SH-SY5Y (cell line): Measurements from ENCODE around the gene PCED1B.

Source experiments
- GATA2 ChIP-seq: IDR thresholded peaks from 2 replicates; pipeline ENCODE4 v1.6.1; 2011; ENCODE audit warnings: mild to moderate bottlenecking, low read depth, low read length
- GATA3 ChIP-seq: IDR thresholded peaks from 2 replicates; pipeline ENCODE4 v1.6.1; 2011; ENCODE audit warnings: low read depth, mild to moderate bottlenecking, low read length, moderate library complexity

Gene PCED1B

DNA sequence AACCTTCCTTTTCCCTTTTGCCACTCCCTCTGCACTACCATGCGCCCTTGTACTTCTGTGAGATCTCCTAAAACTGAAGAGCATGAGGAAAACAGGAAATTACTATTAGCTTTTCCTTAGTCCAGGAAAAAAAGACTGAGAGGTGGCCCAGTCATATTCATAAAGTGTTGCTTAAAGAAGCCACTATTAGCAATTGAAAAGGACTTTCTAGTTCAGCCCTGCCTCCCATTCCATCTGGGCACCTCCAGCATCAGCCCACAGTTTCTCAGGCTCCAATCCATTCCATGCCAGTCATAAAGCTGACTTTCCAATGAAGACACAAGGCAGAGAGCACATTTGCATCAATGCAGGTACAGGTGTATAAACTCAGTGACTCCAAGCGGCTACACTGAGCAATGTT is 20.2 kb downstream of the PCED1B start:
- no peak for TF ChIP-seq GATA2
- no peak for TF ChIP-seq GATA3

DNA sequence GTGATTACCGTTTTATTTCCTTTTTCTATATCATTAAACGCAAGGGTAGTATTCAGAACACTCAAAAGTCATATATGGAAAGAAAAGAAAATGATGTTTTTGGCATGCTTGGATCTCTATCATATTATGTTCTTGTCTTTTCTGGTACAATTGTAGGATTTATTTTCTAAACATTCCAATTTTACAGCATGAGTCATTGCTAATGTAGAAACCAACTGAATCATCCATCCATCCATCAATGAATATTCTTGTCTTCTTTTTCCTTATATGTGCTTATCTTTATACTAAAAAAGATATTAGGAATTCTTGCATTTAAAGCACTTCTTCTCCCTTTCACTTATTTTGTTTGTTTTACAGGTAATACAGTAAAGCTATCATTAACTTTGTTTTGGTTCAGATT is 20.7 kb downstream of the PCED1B start:
- no peak for TF ChIP-seq GATA2
- TF ChIP-seq GATA3: no peak

DNA sequence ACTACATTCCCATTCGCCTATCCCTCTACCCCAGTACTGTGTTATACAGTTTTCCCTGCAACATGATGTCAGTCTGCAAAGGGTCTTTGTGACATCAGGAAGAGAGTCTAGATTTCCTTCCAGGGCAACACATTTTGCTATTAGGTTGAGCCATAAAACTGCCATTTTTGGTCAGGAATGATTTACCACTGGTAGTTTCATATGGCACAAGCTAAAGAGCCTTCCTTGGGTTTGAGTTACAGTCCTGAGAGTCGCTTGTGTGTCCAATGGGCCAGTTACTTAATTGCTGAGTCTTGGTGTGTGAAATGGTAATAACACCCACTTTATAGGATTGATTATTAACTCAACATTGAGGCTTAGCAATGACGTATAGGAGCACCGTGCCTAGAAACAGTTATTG is 23.0 kb downstream of the PCED1B start:
- TF ChIP-seq GATA3: no peak
- TF ChIP-seq GATA2: no peak

DNA sequence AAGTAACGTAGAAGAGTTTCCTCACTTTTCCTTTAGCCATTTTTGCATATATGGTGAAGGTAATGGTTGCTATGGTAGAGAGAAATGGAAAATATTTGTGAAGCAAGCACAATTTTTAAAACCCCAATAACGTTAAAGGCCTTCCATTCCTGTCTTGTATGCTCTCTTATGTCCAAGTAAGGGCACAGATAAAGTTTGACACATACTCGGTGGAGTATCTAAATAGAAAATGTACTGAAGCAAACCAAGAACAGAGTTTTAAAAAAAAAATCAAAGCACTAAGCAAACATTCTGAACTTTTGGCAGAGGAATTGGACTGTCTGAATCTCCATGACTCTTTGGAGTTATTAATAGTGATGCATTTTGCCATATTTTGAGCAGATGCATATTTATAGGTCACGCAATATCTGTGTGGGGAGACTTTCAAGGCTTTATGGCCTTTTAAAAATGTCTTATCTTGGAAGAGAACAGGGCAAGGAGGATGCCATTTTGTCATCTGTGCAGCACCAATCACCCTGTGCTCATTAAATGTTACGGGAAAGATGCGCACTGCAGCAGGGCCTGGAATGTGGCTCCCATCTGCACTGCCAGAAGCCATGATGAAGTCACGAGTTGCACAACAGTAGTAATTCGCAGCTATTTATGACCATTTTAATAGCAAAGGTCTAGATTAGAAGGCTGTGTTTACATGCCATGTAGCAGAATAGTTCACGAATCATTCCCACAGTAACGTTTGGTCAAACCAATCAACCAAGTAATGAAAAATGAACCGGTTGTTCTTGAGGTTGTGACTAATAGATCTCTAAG is 23.6 kb downstream of the PCED1B start:
- TF ChIP-seq GATA3: no peak

DNA sequence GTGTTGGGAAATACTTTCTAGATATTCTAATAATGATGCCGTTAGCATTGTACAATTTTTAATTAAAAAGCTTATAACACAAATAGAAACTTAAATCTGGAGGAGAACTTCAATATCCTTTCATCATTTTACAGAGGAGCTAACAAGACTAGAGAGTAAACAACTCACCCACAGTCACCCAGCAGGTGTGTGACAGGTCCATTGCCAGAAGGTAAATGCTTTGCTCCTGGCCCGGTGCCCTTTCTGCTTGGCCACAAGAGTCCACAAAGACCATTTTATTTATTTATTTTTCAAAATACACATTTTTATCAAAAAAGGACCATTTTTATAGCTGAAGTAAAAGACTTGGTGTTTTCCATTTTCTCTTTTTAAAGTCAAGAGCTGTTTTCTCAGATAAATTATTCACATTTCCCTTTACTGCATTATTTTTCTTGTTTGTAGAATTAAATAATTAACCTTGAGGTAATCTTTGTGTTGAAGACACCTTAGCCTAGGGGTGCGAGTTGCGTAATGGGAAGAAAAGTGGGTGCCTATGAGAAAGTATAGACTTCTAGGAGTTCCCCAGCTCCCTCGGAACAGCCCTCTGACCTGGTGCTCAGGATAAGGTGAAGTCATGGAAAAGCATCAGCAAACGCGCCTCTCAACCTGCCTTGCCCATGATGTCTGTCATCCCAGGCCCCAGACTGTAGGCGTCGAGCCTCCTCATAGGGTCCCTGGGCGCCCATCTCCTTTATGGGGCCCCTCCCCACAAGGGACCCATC is 26.7 kb downstream of the PCED1B start:
- TF ChIP-seq GATA3: no peak
- TF ChIP-seq GATA2: no peak

DNA sequence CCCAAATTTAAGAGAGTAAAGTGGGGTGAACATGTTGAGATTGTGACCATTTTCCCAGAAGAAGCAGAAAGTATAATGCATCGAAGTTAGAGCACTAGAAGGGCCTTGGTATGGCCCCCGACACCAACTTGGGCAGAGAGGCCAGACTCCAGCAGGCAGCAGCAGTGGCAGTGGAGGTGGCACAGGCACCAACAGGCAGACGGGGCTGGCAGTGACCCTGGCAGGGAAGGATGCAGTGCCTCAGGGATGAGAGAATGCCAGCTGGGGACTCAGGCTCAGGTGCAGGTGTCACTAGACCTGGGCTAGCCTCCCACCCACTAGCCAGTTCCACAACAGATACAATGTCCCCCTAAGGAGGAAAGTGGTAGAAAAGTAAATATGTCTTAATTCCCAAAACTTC is 28.0 kb downstream of the PCED1B start:
- no peak for TF ChIP-seq GATA2
- no peak for TF ChIP-seq GATA3

DNA sequence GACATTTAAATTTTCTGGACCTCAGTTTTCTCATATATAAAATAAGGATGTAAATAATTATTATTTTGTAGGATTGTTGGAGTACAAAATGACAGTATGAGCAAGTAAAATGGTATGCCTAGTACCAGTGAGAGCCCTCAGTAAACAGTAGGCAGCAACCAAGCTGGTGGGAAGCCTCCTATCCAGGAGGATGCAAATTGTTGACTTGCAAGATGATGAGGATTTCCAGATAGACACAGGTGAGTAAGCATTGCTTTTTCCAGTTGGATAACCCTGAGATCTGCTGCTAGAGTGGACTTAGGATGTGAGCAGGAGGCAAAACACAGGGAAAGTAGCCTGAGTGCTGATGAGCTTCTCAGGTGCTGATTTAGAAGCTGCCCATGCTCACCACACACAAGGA is 28.5 kb downstream of the PCED1B start:
- TF ChIP-seq GATA2: no peak
- no peak for TF ChIP-seq GATA3

DNA sequence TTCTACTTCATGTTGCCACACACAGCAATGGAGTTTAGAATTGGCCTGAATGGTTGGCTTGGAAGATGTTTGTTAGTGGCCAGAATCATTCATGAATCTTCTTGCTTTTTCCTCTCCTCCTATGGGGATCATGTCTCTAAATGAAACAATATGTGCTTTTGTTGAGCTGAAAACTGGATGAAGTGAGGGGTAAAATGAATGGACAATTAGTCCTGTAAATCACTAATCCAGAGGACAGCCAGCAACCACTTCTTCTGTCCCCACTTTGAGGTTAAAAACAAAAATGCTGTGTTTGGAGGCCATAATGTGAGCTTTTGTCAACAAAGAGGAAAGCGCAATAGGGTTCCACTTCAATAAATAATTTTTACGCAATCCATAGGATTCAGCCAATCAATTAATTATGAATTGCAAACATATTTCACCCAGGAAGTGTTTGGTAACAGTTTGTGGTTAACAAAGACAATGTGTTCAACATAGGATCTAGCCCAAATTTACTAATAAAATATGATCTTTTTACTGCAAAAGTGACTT is 30.7 kb downstream of the PCED1B start:
- no peak for TF ChIP-seq GATA3
- no peak for TF ChIP-seq GATA2

DNA sequence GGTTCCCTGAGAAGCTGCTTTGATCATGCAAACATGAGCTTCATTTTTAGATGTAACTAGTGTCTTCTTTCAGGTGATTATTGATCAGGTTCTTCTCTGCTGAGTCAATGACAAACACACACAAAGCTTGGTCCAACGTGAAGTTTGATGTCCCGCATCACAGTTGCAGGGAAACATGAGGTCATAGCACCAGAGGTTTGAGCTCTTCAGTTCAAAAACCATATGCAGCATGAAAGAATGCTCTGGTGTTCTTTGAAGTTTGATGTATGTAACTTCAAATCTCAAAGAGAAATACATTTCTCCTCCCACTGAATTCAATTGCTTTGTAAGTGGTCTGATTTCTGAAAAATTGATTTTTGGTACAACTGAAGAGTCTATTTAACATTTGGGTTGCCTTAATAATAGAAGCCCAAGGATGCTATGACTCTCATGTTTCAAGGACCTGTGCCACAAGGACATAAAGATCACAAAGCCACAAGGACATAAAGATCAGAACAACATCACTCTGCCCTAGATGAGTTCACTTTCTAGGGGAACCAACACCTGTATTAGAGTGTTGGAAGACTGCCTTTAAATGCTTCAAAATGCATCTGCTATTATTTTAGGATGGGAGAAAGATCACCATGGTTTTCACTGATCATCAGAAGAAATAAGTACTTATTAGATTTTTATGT is 31.4 kb downstream of the PCED1B start:
- TF ChIP-seq GATA2: no peak
- TF ChIP-seq GATA3: no peak

DNA sequence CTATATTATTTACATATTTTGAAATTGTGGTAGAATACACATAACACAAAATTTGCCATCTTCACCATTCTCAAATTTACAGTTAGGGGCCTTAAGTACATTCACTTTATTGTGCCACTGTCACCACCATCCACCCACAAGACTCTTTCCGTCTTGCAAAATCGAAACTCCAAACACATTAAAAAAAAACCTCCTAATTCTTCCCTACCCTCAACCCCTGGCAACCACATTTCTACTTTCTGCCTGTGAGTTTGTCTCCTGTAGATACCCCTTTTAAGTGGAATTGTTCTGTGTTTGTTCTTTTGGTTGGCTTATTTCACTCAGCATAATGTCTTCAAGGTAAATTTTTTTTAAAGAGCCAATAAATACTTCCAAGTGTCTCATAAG is 32.0 kb downstream of the PCED1B start:
- TF ChIP-seq GATA3 (no peak), GATA2 (no peak)

DNA sequence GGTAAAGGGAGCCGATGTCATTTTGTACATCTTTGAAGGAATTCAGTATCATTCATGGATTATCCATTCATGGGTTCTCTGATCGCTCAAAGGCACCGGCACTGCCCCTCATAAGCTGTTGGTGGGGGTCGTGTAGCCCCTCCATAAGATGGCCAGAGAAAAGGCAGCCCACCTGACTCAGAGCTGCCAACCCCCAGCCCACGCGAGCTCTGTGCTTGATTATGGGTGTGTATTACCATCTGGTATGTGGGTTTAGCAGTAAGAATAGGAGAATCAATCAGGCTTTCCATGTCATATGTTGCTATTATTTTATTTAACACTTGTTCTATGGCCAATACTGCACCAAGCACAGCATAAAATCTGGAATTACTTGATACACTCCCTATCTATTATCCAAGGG is 32.4 kb downstream of the PCED1B start:
- TF ChIP-seq GATA2 (no peak), GATA3 (no peak)

DNA sequence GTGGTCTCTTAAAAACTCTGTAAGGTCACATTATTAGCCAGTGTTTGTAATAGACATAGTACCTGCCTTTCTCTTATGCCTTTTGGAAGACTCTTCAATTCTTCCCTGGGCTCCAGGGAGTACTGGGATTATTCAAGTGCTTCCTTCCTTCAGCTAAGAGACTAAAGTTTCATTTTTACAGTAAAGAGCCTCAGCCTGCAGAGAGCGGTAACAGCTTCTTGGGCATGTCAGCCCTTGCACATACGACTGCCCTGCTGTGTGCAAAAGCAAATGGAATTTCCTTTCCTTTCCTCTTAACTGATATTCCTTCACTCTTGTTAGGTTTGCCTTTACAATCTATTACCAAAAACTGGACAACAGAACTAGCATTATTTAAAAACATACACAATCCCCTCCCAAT is 33.3 kb downstream of the PCED1B start:
- TF ChIP-seq GATA2 (no peak), GATA3 (no peak)

DNA sequence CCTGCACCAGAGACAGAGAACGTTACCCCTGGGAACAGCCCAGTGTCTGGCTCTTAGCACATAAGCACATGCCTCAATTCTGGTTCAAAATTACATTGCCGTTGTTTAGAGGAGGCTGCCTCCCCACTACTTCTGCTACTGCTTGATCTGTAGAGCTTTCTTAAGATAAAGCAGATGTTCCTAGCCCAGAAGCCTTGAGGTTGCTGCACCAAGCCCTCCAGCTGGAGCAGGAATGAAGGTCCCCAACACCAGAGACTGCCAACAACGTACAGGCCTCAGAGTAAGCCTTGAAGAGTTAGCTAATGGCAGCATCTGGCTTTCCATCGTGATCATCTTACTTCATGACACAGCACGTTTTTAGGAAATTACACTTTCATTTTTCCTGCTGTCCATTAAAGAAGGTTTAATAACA is 35.1 kb downstream of the PCED1B start:
- TF ChIP-seq GATA2: no peak
- TF ChIP-seq GATA3: no peak

DNA sequence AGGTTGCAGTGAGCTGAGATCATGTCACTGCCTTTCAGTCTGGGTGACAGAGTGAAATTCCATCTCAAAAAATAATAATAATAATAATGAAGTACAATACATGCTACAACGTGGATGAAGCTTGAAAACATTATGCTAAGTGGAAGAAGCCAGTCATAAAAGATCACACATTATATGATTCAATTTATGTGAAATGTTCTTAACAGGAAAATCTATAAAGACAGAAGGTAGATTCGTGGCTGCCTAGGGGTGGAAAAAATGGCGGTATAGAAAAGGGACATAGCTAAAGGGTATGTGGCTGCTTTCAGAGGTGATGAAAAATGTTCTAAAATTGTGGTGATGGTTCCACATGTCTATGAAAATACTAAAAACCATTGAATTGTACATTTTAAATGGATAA is 41.3 kb downstream of the PCED1B start:
- TF ChIP-seq GATA2: no peak
- TF ChIP-seq GATA3: no peak
